B cell (primary cell): ENCODE results near the gene PSMB8.

ENCODE experiments used
- EZH2 ChIP-seq: IDR thresholded peaks from 2 replicates; pipeline ENCODE4 v1.6.1; 2012; ENCODE audit warnings: borderline replicate concordance, low read depth, mild to moderate bottlenecking, moderate library complexity, low read length; ENCODE audit not compliant: insufficient read depth, poor library complexity, severe bottlenecking
- TF ChIP-seq, protein P1 (sequence below): fragments of 200-600 bp; IDR thresholded peaks from one replicate; pipeline ENCODE4 v1.8.0; 2022; ENCODE audit warnings: antibody characterized with exemption, mild to moderate bottlenecking

DNA sequence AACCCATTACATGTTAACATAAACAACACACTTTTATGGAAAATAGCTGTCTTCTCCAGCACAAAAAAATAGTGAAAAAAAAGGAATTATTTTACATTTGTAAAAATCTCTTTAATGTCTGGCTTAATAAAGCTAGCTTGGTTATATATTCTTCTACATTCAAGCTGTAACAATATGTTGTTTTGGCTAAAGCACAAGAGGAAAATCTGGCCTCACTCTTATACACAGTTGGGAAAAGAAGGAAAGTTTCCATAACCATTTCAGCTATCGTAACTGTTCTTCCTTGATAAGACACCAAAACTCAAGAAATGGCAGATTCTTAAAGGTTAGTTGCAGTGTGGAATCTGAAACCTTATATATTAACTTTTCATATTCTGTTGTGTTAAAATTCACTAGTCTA, 34.7 kb downstream of the PSMB8 start:
- TF ChIP-seq EZH2 = no peak
- TF ChIP-seq, protein P1, sequence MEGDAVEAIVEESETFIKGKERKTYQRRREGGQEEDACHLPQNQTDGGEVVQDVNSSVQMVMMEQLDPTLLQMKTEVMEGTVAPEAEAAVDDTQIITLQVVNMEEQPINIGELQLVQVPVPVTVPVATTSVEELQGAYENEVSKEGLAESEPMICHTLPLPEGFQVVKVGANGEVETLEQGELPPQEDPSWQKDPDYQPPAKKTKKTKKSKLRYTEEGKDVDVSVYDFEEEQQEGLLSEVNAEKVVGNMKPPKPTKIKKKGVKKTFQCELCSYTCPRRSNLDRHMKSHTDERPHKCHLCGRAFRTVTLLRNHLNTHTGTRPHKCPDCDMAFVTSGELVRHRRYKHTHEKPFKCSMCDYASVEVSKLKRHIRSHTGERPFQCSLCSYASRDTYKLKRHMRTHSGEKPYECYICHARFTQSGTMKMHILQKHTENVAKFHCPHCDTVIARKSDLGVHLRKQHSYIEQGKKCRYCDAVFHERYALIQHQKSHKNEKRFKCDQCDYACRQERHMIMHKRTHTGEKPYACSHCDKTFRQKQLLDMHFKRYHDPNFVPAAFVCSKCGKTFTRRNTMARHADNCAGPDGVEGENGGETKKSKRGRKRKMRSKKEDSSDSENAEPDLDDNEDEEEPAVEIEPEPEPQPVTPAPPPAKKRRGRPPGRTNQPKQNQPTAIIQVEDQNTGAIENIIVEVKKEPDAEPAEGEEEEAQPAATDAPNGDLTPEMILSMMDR = no peak
